ENCODE data around the gene NEDD4. TPM values are rescaled to one million over a fixed set of nuclear protein-coding genes. Genes with fewer than 3 reads are reported as not detected.
"Not testable (repeated sequence)": the region's sequence is repeated elsewhere in the genome, so short reads cannot be mapped to it uniquely, and the experiment has no call there.

The NEDD4 gene
- total RNA-seq, 4 donors from 2014 or later, result 19.2 to 35.1 (median 23.1) TPM

DNA sequence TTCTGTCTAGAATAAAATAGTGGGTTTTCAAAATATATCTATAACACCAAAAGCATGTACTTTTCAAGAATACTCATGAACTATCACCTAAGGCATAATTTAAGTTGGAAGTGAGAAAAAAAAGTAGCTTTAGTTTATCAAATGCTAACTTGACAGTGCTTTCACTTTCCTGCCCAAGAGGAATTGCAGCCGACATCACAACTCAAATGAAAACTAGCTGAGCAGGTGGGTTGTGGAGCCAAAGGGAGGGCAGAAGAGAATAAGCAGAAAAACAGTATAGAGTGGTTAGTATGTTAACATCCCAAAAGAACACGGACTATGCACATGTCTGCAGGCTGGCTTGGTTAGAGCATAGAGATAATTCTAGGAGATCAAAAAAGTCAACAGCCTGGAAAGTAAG, 120.9 kb downstream of the NEDD4 start:
- no peak overlapping the region for H3K27ac ChIP-seq (replicated peaks in 1 of 4)
- WGBS, result 84% methylated on average over 2 of the region's 2 CpGs
- intact Hi-C loops (cut with DNase I), result no loop called here
- H3K4me1 ChIP-seq, result no peaks in the 10 kb centered on the region
- no peaks in the 10 kb centered on the region for H3K27me3 ChIP-seq
- H3K9me3 ChIP-seq, result peaks cover 0 to 4% (median 0%) of the 10 kb centered on the region in 4 donors
- no peak for TF ChIP-seq POLR2AphosphoS5 (IDR thresholded peaks at IDR 0.05)
- TF ChIP-seq POLR2A (IDR thresholded peaks at IDR 0.05; ENCODE audit: low read depth), result no peak
- TF ChIP-seq EP300 (IDR thresholded peaks at IDR 0.05), result no peak
- TF ChIP-seq, protein P1, sequence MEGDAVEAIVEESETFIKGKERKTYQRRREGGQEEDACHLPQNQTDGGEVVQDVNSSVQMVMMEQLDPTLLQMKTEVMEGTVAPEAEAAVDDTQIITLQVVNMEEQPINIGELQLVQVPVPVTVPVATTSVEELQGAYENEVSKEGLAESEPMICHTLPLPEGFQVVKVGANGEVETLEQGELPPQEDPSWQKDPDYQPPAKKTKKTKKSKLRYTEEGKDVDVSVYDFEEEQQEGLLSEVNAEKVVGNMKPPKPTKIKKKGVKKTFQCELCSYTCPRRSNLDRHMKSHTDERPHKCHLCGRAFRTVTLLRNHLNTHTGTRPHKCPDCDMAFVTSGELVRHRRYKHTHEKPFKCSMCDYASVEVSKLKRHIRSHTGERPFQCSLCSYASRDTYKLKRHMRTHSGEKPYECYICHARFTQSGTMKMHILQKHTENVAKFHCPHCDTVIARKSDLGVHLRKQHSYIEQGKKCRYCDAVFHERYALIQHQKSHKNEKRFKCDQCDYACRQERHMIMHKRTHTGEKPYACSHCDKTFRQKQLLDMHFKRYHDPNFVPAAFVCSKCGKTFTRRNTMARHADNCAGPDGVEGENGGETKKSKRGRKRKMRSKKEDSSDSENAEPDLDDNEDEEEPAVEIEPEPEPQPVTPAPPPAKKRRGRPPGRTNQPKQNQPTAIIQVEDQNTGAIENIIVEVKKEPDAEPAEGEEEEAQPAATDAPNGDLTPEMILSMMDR (IDR thresholded peaks at IDR 0.05), result no peak
- no peak for DNase-seq (ENCODE audit: extremely low spot score)
- H3K36me3 ChIP-seq, result peaks cover 0 to 9% (median 0%) of the 10 kb centered on the region in 4 donors
- H3K4me3 ChIP-seq, result no peak overlapping the region

DNA sequence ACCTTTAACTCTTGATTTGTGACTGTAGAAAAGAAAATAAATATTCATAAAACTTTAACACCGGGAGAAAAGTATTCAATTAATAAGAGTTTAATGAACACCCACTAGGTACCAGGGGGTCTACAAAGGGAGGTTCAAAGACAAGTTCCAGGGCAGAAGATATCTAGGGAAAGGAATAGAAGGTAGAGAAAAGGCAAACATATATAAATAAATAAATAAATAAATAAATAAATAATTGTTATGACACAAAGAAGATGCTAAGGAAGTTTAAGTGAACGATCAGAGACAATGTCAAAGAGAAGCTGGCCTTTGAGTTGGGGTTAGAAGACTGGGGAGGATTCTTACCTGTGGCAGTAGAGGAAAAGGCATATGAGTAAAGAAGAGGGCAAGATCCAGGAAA, 123.8 kb downstream of the NEDD4 start:
- Histone ChIP-seq H3K9me3 (no peaks in the 10 kb centered on the region), H3K4me1 (peaks cover 0 to 5% (median 0%) of the 10 kb centered on the region in 4 donors), H3K27ac (replicated peaks in 1 of 4) (no peak overlapping the region), H3K36me3 (peaks cover 0 to 9% (median 0%) of the 10 kb centered on the region in 4 donors), H3K27me3 (no peaks in the 10 kb centered on the region), H3K4me3 (no peak overlapping the region)
- intact Hi-C loops (cut with DNase I), result no loop called here
- 85% methylated on average over 2 of the region's 2 CpGs for WGBS
- TF ChIP-seq POLR2AphosphoS5 (IDR thresholded peaks at IDR 0.05), result no peak
- no peak for TF ChIP-seq POLR2A (IDR thresholded peaks at IDR 0.05; ENCODE audit: low read depth)
- no peak for TF ChIP-seq EP300 (IDR thresholded peaks at IDR 0.05)
- TF ChIP-seq, protein P1 (IDR thresholded peaks at IDR 0.05), result no peak
- no peak for DNase-seq (ENCODE audit: extremely low spot score)

DNA sequence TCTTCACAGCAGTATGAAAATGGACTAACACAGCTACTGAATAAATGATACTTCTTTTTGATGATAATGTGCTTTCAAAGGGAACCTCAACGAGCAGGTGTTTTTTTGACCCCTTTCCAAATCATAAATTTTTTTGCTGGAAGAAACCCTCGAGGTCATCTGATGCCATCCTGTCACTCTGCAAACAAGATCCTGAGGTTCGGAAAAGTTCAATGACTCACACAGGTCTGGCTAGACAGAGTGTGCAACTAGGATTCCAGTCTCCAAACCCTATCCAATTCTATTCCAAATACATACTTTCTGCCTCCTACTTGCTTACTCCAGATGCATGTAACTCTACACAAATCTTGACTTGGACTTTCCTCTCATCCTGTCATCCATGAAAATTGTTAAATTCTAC, 124.7 kb downstream of the NEDD4 start:
- TF ChIP-seq POLR2AphosphoS5 (IDR thresholded peaks at IDR 0.05), result no peak
- TF ChIP-seq, protein P1 (IDR thresholded peaks at IDR 0.05), result no peak
- no peak for TF ChIP-seq EP300 (IDR thresholded peaks at IDR 0.05)
- TF ChIP-seq POLR2A (IDR thresholded peaks at IDR 0.05; ENCODE audit: low read depth), result no peak

DNA sequence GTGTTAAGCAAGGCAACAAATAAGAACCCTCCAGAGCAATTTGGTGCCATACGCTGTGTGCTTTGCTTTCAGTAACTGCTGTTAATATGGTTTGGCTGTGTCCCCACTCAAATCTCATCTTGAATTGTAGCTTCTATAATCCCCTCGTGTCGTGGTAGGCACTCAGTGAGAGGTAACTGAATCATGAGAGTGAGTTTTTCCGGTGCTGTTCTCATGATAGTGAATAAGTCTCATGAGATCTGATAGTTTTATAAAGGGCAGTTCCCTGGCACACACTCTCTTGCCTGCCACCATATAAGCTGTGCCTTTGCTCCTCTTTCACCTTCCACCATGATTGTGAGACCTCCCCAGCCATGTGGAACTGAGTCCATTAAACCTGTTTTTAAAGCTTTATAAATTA, 125.1 kb downstream of the NEDD4 start:
- H3K4me3 ChIP-seq; DNase-seq (ENCODE audit: extremely low spot score); H3K9me3 ChIP-seq; H3K27me3 ChIP-seq; H3K4me1 ChIP-seq; H3K27ac ChIP-seq (replicated peaks in 1 of 4); H3K36me3 ChIP-seq; intact Hi-C loops (cut with DNase I): not testable (repeated sequence)
- WGBS, result 94% methylated on average over 4 of the region's 4 CpGs

More for the DNA sequence above, 124.7 kb downstream of the NEDD4 start:
- peaks cover 0 to 5% (median 0%) of the 10 kb centered on the region in 4 donors for H3K4me1 ChIP-seq
- H3K4me3 ChIP-seq, result no peak overlapping the region
- WGBS, result 86% methylated on average over 3 of the region's 3 CpGs
- H3K27ac ChIP-seq (replicated peaks in 1 of 4), result no peak overlapping the region
- peaks cover 0 to 9% (median 0%) of the 10 kb centered on the region in 4 donors for H3K36me3 ChIP-seq
- no peak for DNase-seq (ENCODE audit: extremely low spot score)
- H3K9me3 ChIP-seq, result no peaks in the 10 kb centered on the region
- no peaks in the 10 kb centered on the region for H3K27me3 ChIP-seq
- intact Hi-C loops (cut with DNase I), result no loop called here

DNA sequence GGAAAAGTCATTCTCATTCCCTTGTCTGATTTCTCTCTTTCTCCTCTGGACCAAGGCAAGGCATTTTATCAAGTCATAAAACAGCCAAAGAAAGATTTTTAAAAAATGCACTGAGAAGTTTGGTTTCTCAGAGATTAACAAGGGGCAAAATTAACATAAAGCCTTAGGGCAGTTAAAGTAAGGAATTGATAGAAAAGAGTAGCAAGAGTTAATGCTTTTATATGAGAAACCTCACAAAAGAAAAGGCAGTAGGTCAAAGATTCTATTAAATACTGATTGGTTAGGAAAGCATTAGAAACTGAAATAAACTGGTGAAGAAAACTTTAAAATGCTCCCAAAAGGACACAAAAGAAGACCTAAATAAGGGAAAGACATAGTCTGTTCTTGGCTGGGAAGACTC, 129.5 kb downstream of the NEDD4 start:
- H3K27ac ChIP-seq (replicated peaks in 1 of 4), result no peak overlapping the region
- TF ChIP-seq, protein P1 (IDR thresholded peaks at IDR 0.05), result no peak
- TF ChIP-seq POLR2A (IDR thresholded peaks at IDR 0.05; ENCODE audit: low read depth) (no peak), EP300 (IDR thresholded peaks at IDR 0.05) (no peak), POLR2AphosphoS5 (IDR thresholded peaks at IDR 0.05) (no peak)
- H3K27me3 ChIP-seq, result no peaks in the 10 kb centered on the region
- intact Hi-C loops (cut with DNase I), result no loop called here
- peaks cover 17 to 40% (median 22%) of the 10 kb centered on the region in 4 donors for H3K36me3 ChIP-seq
- no peaks in the 10 kb centered on the region for H3K9me3 ChIP-seq
- H3K4me1 ChIP-seq, result peaks cover 0 to 5% (median 0%) of the 10 kb centered on the region in 4 donors
- no peak for DNase-seq (ENCODE audit: extremely low spot score)
- H3K4me3 ChIP-seq, result no peak overlapping the region

Data from esophagus muscularis mucosa (tissue), 4 donors.